Activated gamma-delta T cell treated with Interleukin-2 at 50 U/mL for 16 hours (primary cell): Measurements from ENCODE around the gene DENND4B.

Source experiments
- DNase-seq: peaks from one replicate; pipeline ENCODE4 v3.0.0-alpha.2; 2020

The DENND4B gene

DNA sequence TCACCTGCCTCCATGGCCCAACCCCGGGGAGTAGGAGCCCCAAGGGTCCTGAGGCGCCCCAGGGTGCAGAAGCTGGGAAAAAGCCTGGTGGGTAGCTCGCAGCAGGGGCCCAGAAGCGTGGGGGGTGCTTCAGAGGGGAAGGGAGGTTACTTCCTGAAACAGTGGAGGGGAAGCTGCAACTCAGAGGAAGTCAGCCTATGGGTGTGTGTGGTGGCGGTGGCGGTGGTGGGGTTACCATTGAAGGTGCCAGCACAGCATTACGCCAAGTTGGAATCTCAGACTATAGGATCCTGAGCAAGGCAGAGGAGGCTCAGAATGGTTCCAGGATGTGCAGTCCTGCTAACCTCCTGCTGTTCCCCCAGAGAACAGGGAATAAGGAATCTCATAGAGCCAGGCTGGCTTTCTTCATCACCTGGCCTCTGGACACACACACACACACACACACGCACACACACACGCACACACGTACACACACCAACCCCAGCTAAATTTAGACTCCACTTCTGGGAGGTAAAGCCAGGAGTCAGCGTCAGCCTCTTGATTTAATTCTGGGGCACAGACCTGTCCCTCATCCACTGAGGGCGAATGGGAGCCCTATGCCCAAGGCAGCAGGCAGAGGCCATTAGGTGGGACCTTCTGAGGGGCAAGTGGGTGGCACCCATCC, 1.3 kb downstream of the DENND4B start:
- DNase-seq = peak; percentile 81

GRCh38 chr1:153944827-153945117, 1.7 kb downstream of the DENND4B start:
- DNase-seq = no peak

DNA sequence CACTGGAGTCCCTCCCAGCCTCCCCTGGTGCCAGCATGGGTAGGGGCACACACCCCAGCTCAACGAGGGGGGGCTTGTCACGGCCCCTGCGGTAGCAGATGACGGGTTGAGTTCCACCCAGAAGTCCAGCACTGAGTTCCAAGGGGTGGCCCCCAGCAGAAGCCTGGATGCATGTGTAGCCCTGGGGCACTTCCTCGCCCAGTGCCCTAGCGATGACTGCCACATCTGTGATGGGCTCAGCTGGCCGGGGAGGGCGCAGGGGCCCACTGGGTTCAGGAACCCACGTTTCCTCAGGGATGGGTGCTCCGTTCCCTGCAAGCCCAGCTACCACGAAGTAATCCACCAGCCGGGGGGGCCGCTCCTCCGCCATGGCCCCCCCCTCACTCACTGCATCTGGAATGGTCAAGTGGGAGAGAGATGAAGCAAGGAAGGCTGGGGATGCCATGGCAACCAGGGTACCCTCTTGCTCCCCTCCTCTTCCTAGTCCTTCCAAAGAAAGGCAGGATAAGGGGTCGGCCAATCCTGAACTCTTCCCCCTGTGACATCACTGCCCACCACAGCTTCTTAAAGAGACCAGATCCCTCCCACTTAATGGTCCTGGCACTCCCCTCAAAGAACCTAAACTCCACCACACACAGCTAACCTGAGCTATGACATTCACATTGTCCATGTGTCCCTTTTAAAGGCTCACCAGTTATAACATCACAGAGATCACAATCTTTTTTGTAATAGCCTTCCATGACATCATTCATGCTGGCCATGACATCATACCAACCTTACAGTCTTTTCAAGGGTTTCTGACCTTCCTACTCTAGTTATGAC, 2.3 kb downstream of the DENND4B start:
- DNase-seq = no peak

GRCh38 chr1:153942766-153943549, 3.6 kb downstream of the DENND4B start:
- DNase-seq = no peak

DNA sequence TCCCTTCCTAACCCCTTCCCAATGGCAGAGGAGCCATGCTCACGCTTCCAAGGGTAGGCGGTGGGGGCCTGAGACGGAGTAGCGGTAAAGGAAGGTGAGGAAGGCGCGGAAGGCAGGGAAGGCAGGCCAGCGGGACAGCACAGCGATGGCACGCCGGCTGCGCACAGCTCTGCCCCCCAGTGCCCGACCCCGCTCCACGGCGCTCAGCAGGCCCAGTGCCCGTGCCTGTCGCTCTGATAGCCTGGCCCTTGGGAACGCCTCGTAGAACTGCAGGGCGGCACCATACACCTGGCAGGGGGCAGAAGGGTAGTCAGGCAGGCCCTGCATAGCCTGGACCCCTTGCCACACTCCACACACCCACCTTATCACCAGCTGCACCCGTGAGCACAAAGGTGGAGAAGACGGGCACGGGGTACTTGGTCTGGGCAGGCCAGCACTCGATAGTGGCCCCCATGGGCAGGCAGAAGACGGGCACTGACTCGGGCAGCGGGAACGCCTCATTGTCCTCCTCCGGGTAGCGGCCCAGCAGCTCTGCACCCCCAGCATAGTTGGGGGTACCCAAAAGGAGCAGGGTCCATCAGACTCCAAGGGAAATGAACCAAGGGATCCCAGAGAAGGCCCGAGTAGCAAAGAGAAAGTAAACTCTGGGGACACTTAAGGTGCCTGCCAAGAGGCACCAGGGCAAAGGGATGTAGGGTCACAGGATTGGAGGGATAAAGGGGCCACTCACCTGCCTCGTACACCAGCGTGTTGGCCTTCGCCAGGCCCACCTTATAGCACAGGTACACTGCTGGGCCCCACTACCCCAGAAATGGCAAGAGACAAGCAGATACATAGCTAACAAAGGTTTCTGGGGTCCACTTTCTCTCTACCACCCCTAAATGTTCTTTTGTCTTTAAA, 4.4 kb downstream of the DENND4B start:
- DNase-seq = no peak

GRCh38 chr1:153940756-153941155, 5.8 kb downstream of the DENND4B start:
- DNase-seq = no peak

DNA sequence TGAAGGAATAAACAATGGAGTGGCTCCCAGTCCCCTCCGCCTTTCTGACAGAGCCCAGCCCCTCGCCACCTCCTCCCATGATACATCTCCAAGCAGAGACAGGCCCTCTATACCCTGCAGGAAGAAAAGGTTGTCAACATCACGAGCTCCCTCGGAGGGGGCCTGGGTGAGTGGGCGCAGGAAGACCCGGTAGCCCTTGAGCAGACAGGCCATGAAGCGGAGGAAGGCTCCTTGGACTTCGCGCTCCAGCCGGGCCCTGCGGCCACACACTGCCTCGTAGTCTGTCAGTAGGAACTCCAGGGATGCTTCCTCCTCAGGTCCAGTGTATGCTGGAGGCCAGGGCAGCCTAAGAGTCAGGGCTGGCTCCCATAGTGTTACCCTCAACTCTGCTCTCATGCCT, 7.0 kb downstream of the DENND4B start:
- DNase-seq = no peak

DNA sequence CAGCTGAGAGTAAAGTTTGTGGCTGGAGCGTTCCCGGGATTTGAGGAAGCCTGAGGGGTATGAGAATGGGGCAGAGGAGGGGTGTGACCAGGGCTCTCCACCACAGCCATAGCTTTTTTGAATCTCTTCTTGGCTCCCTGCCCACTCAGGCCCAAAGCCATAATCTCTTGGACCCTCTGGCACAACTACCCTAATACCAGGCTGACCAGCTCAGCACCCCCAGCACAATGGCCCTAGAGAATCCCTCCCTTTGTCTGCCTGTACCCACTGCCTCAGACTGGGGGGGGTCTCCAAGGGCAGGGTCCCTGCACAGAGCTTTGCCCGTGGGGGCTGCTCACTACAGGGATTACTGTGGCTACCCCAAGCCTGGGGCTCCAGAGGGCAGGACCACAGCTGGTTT, 7.5 kb downstream of the DENND4B start:
- no peak for DNase-seq

GRCh38 chr1:153937331-153937730, 9.2 kb downstream of the DENND4B start:
- no peak for DNase-seq

- DNase-seq = no peak
These were observed 10.3 kb downstream of the DENND4B start for GRCh38 chr1:153936011-153936802.

DNA sequence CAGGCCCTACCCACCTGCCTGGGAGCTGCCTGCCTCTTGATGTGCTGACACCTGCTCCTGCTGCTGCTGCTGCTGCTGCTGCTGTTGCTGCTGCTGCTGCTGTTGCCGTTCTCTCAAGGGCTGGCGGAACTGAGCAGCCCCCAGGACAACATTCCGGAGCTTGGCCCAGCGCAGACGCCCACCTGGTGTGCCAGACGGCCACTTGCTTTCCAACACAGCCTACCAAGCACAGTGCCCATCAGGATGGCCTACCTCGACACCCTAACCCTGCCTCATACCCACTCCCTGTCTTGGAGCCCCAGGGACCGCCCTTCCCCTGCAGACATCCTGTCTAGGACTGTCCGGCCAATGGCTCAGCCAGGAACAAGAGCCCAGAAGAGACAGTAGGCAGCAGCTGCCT, 11.8 kb downstream of the DENND4B start:
- DNase-seq = no peak

DNA sequence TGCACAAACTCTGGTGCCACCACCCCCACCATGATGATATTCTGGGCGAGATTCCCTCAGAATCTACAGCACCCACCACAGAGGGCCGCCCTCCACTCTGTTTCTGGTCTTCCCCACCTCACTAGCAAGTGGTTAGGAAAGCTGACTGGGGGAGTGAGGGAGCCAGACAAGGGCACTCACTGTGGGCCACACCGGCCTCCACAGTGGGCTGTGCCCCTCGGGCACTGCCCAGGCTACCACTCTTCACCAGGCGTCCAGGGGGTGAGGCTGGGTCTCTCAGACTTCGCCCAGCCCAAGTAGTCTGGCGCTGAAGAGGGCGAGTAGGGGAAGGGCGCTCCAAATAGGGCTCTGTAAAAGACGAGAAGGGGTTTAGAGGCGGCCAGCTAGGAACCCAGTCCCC, 12.6 kb downstream of the DENND4B start:
- no peak for DNase-seq

DNA sequence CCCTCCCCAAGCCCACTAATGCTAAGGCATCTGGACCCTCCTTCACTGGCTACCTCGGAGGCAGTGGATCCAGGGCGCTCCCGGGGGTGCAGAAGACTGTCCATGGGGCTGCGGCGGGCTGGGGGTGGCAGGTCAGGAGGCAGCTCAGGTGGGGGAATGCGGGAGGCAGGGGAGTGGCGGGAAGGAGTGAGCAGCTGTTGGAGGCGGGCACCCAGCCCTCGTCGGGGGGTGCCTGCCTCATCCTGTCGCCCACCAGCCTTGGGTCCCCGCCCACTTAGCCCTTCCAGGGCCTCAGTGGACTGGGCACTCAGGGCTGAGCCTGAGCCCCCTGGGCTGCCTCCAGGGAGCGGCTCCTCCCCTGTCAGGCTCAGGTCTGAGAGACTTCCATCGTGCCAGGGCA, 13.1 kb downstream of the DENND4B start:
- DNase-seq = no peak

- DNase-seq = no peak
These were observed 14.1 kb downstream of the DENND4B start for GRCh38 chr1:153932156-153933131.

GRCh38 chr1:153929981-153930948, 16.3 kb downstream of the DENND4B start:
- no peak for DNase-seq

DNA sequence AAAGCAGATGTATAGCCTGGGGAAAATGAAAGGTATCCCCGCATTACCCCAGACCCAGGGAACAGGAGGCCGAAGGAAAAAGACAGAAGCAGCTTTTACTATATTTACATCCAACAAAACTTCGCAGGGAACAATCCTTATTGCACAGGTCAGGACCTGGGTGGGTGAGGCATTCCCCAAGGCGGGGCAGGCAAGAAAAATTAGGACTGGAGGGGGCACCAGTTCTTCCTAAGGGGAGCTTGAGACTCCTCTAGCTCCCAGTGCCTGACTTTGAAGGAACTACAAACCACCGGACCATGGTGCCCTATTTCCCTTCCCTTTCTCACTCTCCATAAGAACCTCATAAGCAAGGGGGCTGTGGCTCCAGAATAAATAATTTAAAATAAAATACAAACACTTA, 17.1 kb downstream of the DENND4B start:
- DNase-seq = no peak

GRCh38 chr1:153928791-153929341, 17.7 kb downstream of the DENND4B start:
- DNase-seq = no peak

DNA sequence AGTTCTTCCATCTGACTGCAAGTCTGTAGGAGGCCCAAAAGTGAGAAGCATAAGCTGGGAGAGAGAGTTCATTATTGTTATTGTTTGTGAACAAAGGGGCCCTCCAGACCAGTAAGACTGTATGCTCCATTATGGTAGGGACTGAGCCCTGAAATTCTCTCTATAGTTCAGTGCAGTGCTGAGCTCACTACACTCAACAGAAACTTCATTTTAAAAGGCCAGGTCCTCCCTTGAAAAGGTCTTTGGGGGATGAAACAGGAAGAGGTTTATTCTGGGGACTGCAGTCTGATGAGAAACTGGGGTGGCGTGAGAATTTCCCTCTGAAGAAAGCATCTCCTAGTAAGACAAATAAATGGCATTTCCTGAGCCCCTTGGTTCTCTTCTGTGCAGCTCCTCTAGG, 18.3 kb downstream of the DENND4B start:
- DNase-seq = no peak

DNA sequence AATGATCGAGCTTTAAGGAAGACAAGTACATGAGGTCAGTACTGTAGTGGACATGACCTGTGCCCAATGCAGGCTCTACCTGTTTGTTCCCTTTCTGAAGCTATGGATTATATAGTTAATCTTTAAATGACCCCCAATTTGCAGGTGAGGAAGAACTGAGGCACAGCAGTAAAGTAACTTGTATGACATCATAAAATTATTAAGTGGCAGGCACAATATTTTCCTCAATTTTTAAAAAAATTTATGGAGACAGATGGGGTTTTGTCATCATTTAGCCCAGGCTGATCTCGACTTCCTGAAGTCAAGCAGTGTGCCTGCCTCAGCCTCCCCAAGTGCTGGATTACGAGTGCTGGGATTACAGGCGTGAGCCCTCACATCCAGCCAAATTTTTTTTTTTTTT, 20.1 kb downstream of the DENND4B start:
- no peak for DNase-seq
